ENCODE measurements around the gene NIM1K. TPM values are rescaled to one million over a fixed set of nuclear protein-coding genes. Genes with fewer than 3 reads are reported as not detected.
"Not testable (repeated sequence)": the region's sequence is repeated elsewhere in the genome, so short reads cannot be mapped to it uniquely, and the experiment has no call there.

NIM1K gene
- total and polyA plus RNA-seq, 2 donors (not counting 1 experiment from before 2014, with no cell fraction given): 0.13 to 0.32 TPM

DNA sequence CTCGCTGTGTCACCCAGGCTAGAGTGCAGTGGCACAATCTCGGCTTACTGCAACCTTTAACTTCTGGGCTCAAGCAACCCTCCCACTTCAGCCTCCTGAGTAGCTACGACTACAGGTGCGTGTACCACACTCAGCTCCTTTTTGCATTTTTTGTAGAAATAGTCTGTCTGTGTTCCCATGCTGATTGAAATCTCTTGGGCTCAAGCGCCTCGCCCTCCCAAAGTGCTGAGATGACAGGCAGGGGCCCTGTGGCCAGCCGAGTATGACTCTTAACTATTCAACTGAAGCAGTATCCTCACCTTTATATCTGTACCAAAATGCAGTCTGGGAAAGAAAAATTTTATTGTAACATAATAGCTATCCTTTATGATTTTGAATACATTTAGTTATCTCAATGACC lies 12.2 kb upstream of the NIM1K start:
- Histone ChIP-seq H3K27ac (ENCODE audit: low read length in 2 of 2) (no peak overlapping the region), H3K9ac (ENCODE audit: low read length) (no peak overlapping the region), H3K4me2 (replicated peaks; ENCODE audit: low read depth, low read length, poor library complexity, severe bottlenecking) (no peak overlapping the region), H3K9me3 (ENCODE audit: control extremely low read depth in 1 of 3, control insufficient read depth in 2 of 3, insufficient read depth in 1 of 3, low read length in 2 of 3) (no peaks in the 10 kb centered on the region), H2AFZ (ENCODE audit: insufficient read depth, low read depth, low read length, poor library complexity, severe bottlenecking) (no peak overlapping the region), H4K20me1 (ENCODE audit: control insufficient read depth, insufficient read depth, low read length, poor library complexity, severe bottlenecking) (no peaks in the 10 kb centered on the region), H3K79me2 (ENCODE audit: control insufficient read depth, insufficient read depth, low read length) (no peaks in the 10 kb centered on the region), H3K36me3 (replicated peaks in 1 of 2; ENCODE audit: control extremely low read depth in 1 of 2, control insufficient read depth in 1 of 2, extremely low read depth in 1 of 2, insufficient read depth in 2 of 2, low read length in 1 of 2) (peaks cover 0 to 5% of the 10 kb centered on the region in 2 experiments), H3K4me3 (ENCODE audit: control extremely low read depth in 1 of 5, extremely low read depth in 1 of 5, insufficient read depth in 1 of 5, low read depth in 2 of 5, low read length in 4 of 5) (no peak overlapping the region), H3K27me3 (replicated peaks in 1 of 4; ENCODE audit: control extremely low read depth in 1 of 4, control insufficient read depth in 3 of 4, insufficient read depth in 4 of 4, low read length in 3 of 4) (no peaks in the 10 kb centered on the region), H3K4me1 (ENCODE audit: control insufficient read depth in 2 of 2, insufficient read depth in 2 of 2, low read length in 2 of 2) (no peaks in the 10 kb centered on the region)
- intact Hi-C loops (cut with micrococcal nuclease): no loop called here
- POLR2A ChIA-PET: no interaction called here
- Mint-ChIP-seq H3K9me3 (ENCODE audit: insufficient read depth) (no peaks in the 10 kb centered on the region), H3K4me1 (no peaks in the 10 kb centered on the region), H3K27ac (no peak overlapping the region), H3K4me3 (no peak overlapping the region), H3K27me3 (no peaks in the 10 kb centered on the region)
- DNase-seq (no peak), ATAC-seq (ENCODE audit: low read depth) (no peak)
- 100% methylated on average over 1 of the region's 7 CpGs for WGBS (ENCODE audit: insufficient coverage)
- no peak for TF ChIP-seq CTCF (IDR thresholded peaks at IDR 0.05)
- TF ChIP-seq EZH2 (IDR thresholded peaks at IDR 0.05; ENCODE audit: borderline replicate concordance, insufficient read depth, low read depth, low read length, poor library complexity, severe bottlenecking): no peak
- CTCF ChIA-PET: interaction anchor here (0.9 to 1.3 kb wide), 2 partner anchors 17 to 53 kb away, joined by 3 to 7 read pairs; no protein-coding TSS in a partner anchor

DNA sequence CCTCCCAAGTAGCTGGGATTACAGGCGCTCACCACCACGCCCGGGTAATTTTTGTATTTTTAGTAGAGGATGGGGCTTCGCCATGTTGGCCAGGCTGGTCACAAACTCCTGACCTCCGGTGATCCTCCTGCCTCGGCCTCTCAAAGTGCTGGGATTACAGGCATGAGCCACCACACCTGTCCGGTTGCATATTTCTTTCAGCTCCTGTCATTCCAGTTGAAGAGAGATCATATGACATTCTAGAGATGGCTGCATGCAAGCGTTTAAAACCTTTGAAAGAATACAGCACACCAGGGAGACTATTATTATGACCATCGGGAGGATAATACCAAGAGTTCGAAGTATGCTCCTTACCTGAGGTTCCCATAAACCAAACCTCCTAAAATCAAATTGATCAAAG lies 9.6 kb upstream of the NIM1K start:
- 98% methylated on average over 4 of the region's 10 CpGs for WGBS (ENCODE audit: insufficient coverage)
- no peaks in the 10 kb centered on the region for H4K20me1 ChIP-seq (ENCODE audit: control insufficient read depth, insufficient read depth, low read length, poor library complexity, severe bottlenecking)
- Mint-ChIP-seq H3K27ac (no peak overlapping the region), H3K27me3 (no peaks in the 10 kb centered on the region), H3K9me3 (ENCODE audit: insufficient read depth) (no peaks in the 10 kb centered on the region), H3K4me3 (no peak overlapping the region), H3K4me1 (no peaks in the 10 kb centered on the region)
- no peak for DNase-seq
- H3K79me2 ChIP-seq (ENCODE audit: control insufficient read depth, insufficient read depth, low read length): no peaks in the 10 kb centered on the region
- ChIA-PET POLR2A (no interaction called here), CTCF (no interaction called here)
- H3K27ac ChIP-seq (ENCODE audit: low read length in 2 of 2): no peak overlapping the region
- H3K4me3 ChIP-seq (ENCODE audit: control extremely low read depth in 1 of 5, extremely low read depth in 1 of 5, insufficient read depth in 1 of 5, low read depth in 2 of 5, low read length in 4 of 5): no peak overlapping the region
- intact Hi-C loops (cut with micrococcal nuclease): no loop called here
- no peak overlapping the region for H3K9ac ChIP-seq (ENCODE audit: low read length)
- no peaks in the 10 kb centered on the region for H3K27me3 ChIP-seq (replicated peaks in 1 of 4; ENCODE audit: control extremely low read depth in 1 of 4, control insufficient read depth in 3 of 4, insufficient read depth in 4 of 4, low read length in 3 of 4)
- H3K4me1 ChIP-seq (ENCODE audit: control insufficient read depth in 2 of 2, insufficient read depth in 2 of 2, low read length in 2 of 2): no peaks in the 10 kb centered on the region
- no peak overlapping the region for H2AFZ ChIP-seq (ENCODE audit: insufficient read depth, low read depth, low read length, poor library complexity, severe bottlenecking)
- no peaks in the 10 kb centered on the region for H3K9me3 ChIP-seq (ENCODE audit: control extremely low read depth in 1 of 3, control insufficient read depth in 2 of 3, insufficient read depth in 1 of 3, low read length in 2 of 3)
- H3K4me2 ChIP-seq (replicated peaks; ENCODE audit: low read depth, low read length, poor library complexity, severe bottlenecking): no peak overlapping the region
- TF ChIP-seq EZH2 (IDR thresholded peaks at IDR 0.05; ENCODE audit: borderline replicate concordance, insufficient read depth, low read depth, low read length, poor library complexity, severe bottlenecking): no peak
- no peak for TF ChIP-seq CTCF (IDR thresholded peaks at IDR 0.05)
- no peaks in the 10 kb centered on the region for H3K36me3 ChIP-seq (replicated peaks in 1 of 2; ENCODE audit: control extremely low read depth in 1 of 2, control insufficient read depth in 1 of 2, extremely low read depth in 1 of 2, insufficient read depth in 2 of 2, low read length in 1 of 2)
- ATAC-seq (ENCODE audit: low read depth): no peak

GRCh38 chr5:43183101-43183500 lies 8.9 kb upstream of the NIM1K start:
- H3K4me3 ChIP-seq (ENCODE audit: control extremely low read depth in 1 of 5, extremely low read depth in 1 of 5, insufficient read depth in 1 of 5, low read depth in 2 of 5, low read length in 4 of 5); H3K9ac ChIP-seq (ENCODE audit: low read length); DNase-seq; H4K20me1 ChIP-seq (ENCODE audit: control insufficient read depth, insufficient read depth, low read length, poor library complexity, severe bottlenecking); H3K4me1 ChIP-seq (ENCODE audit: control insufficient read depth in 2 of 2, insufficient read depth in 2 of 2, low read length in 2 of 2); H3K27me3 Mint-ChIP-seq; H3K27ac ChIP-seq (ENCODE audit: low read length in 2 of 2); H3K4me2 ChIP-seq (replicated peaks; ENCODE audit: low read depth, low read length, poor library complexity, severe bottlenecking); H3K9me3 Mint-ChIP-seq (ENCODE audit: insufficient read depth); POLR2A ChIA-PET; H3K79me2 ChIP-seq (ENCODE audit: control insufficient read depth, insufficient read depth, low read length); ATAC-seq (ENCODE audit: low read depth); H3K9me3 ChIP-seq (ENCODE audit: control extremely low read depth in 1 of 3, control insufficient read depth in 2 of 3, insufficient read depth in 1 of 3, low read length in 2 of 3); H3K27ac Mint-ChIP-seq; intact Hi-C loops (cut with micrococcal nuclease); H3K36me3 ChIP-seq (replicated peaks in 1 of 2; ENCODE audit: control extremely low read depth in 1 of 2, control insufficient read depth in 1 of 2, extremely low read depth in 1 of 2, insufficient read depth in 2 of 2, low read length in 1 of 2); H3K27me3 ChIP-seq (replicated peaks in 1 of 4; ENCODE audit: control extremely low read depth in 1 of 4, control insufficient read depth in 3 of 4, insufficient read depth in 4 of 4, low read length in 3 of 4); H3K4me1 Mint-ChIP-seq; H3K4me3 Mint-ChIP-seq; H2AFZ ChIP-seq (ENCODE audit: insufficient read depth, low read depth, low read length, poor library complexity, severe bottlenecking): not testable (repeated sequence)
- 95% methylated on average over 10 of the region's 11 CpGs for WGBS (ENCODE audit: insufficient coverage)
- CTCF ChIA-PET: interaction anchor here (0.7 kb wide), 1 partner anchor 1122 kb away, joined by 3 read pairs; no protein-coding TSS in a partner anchor
